Osteocyte (in vitro differentiated cells): ENCODE measurements around the gene HTR3A. TPM values are rescaled to one million over a fixed set of nuclear protein-coding genes. Genes with fewer than 3 reads are reported as not detected.

Experiments
- DNase-seq: peaks from one replicate; pipeline ENCODE4 v3.0.0; 2021; ENCODE audit warnings: mixed read lengths; ENCODE audit not compliant: unreplicated experiment; ENCODE audit errors: extremely low spot score
- H3K27ac Mint-ChIP-seq: one replicate; pipeline ENCODE4 v1.8.0; 2021; ENCODE audit warnings: mild to moderate bottlenecking, mixed read lengths; ENCODE audit not compliant: unreplicated experiment
- H3K27me3 Mint-ChIP-seq: one replicate; pipeline ENCODE4 v1.8.0; 2021; ENCODE audit warnings: mixed read lengths; ENCODE audit not compliant: unreplicated experiment
- H3K36me3 Mint-ChIP-seq: one replicate; pipeline ENCODE4 v1.8.0; 2021; ENCODE audit warnings: mixed read lengths; ENCODE audit not compliant: unreplicated experiment
- H3K4me1 Mint-ChIP-seq: one replicate; pipeline ENCODE4 v1.8.0; 2021; ENCODE audit warnings: mixed read lengths; ENCODE audit not compliant: unreplicated experiment
- H3K4me3 Mint-ChIP-seq: one replicate; pipeline ENCODE4 v1.8.0; 2021; ENCODE audit warnings: mild to moderate bottlenecking, moderate library complexity, mixed read lengths; ENCODE audit not compliant: unreplicated experiment
- H3K9me3 Mint-ChIP-seq: one replicate; pipeline ENCODE4 v1.8.0; 2021; ENCODE audit warnings: mixed read lengths; ENCODE audit not compliant: unreplicated experiment
- total RNA-seq: library from RNA; stranded (reverse); gene quantifications from 2 replicates; pipeline ENCODE4 v1.2.1, GENCODE V29; 2021
- TF ChIP-seq, protein P1 (sequence below): fragments of 200-600 bp; sonication (generic); IDR thresholded peaks from 2 replicates; pipeline ENCODE4 v1.5.0; 2021; ENCODE audit warnings: antibody characterized with exemption, mild to moderate bottlenecking, moderate library complexity

HTR3A gene
- total RNA-seq, 1 donor from 2014 or later, result not detected

DNA sequence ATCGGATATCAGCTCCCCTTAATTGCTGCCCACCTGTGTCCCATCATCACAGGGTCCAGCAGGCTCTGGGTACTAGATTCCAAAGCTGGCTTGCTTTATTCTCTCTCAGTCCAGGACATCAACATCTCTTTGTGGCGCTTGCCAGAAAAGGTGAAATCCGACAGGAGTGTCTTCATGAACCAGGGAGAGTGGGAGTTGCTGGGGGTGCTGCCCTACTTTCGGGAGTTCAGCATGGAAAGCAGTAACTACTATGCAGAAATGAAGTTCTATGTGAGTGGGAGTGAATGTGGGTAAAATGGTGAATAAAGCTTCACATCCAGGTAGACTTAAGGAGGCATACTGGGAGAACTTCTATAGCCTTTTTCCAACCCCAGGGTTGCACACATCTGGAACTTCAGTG is 11.0 kb downstream of the HTR3A start:
- no peak for DNase-seq
- TF ChIP-seq, protein P1, sequence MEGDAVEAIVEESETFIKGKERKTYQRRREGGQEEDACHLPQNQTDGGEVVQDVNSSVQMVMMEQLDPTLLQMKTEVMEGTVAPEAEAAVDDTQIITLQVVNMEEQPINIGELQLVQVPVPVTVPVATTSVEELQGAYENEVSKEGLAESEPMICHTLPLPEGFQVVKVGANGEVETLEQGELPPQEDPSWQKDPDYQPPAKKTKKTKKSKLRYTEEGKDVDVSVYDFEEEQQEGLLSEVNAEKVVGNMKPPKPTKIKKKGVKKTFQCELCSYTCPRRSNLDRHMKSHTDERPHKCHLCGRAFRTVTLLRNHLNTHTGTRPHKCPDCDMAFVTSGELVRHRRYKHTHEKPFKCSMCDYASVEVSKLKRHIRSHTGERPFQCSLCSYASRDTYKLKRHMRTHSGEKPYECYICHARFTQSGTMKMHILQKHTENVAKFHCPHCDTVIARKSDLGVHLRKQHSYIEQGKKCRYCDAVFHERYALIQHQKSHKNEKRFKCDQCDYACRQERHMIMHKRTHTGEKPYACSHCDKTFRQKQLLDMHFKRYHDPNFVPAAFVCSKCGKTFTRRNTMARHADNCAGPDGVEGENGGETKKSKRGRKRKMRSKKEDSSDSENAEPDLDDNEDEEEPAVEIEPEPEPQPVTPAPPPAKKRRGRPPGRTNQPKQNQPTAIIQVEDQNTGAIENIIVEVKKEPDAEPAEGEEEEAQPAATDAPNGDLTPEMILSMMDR, result no peak
- H3K36me3 Mint-ChIP-seq, result no peaks in the 10 kb centered on the region
- H3K27ac Mint-ChIP-seq, result no peak overlapping the region
- no peaks in the 10 kb centered on the region for H3K9me3 Mint-ChIP-seq
- peaks cover 14% of the 10 kb centered on the region for H3K27me3 Mint-ChIP-seq
- no peaks in the 10 kb centered on the region for H3K4me1 Mint-ChIP-seq
- H3K4me3 Mint-ChIP-seq, result no peak overlapping the region

DNA sequence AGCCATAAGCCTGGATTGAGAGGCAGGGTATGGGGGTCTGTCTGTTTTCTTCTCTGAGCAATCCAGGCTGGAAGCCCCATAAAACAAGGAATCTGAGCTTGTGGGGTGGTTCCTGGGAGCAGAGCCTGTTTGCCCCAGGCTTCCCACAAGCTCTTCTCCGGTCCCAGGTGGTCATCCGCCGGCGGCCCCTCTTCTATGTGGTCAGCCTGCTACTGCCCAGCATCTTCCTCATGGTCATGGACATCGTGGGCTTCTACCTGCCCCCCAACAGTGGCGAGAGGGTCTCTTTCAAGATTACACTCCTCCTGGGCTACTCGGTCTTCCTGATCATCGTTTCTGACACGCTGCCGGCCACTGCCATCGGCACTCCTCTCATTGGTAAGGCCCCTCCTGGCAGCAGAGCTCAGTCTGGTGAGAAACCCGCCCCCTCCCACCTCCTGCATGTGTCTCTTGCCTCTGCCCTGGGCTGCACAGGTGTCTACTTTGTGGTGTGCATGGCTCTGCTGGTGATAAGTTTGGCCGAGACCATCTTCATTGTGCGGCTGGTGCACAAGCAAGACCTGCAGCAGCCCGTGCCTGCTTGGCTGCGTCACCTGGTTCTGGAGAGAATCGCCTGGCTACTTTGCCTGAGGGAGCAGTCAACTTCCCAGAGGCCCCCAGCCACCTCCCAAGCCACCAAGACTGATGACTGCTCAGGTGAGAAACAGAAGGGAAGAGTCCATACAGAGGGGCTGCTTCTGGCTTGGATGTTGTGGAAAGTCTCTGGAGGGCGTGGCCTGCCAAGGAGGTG is 11.6 kb downstream of the HTR3A start:
- Mint-ChIP-seq H3K4me3 (no peak overlapping the region), H3K4me1 (no peaks in the 10 kb centered on the region)
- TF ChIP-seq, protein P1, result no peak

GRCh38 chr11:113989381-113989780 is 14.5 kb downstream of the HTR3A start:
- Mint-ChIP-seq H3K9me3 (no peaks in the 10 kb centered on the region), H3K27ac (no peak overlapping the region), H3K36me3 (no peaks in the 10 kb centered on the region), H3K4me1 (no peaks in the 10 kb centered on the region), H3K27me3 (peaks cover 22% of the 10 kb centered on the region), H3K4me3 (no peak overlapping the region)
- no peak for DNase-seq
- TF ChIP-seq, protein P1, result no peak

More for the DNA sequence above, 11.6 kb downstream of the HTR3A start:
- H3K9me3 Mint-ChIP-seq, result no peaks in the 10 kb centered on the region
- no peak overlapping the region for H3K27ac Mint-ChIP-seq
- H3K27me3 Mint-ChIP-seq, result peaks cover 13% of the 10 kb centered on the region
- H3K36me3 Mint-ChIP-seq, result no peaks in the 10 kb centered on the region
- DNase-seq, result no peak

DNA sequence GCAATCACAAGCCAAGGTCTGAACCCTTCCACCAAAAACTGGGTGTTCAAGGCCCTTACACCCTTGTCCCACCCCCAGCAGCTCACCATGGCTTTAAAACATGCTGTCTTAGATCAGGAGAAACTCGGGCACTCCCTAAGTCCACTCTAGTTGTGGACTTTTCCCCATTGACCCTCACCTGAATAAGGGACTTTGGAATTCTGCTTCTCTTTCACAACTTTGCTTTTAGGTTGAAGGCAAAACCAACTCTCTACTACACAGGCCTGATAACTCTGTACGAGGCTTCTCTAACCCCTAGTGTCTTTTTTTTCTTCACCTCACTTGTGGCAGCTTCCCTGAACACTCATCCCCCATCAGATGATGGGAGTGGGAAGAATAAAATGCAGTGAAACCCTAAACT is 15.0 kb downstream of the HTR3A start:
- no peak overlapping the region for H3K27ac Mint-ChIP-seq
- H3K4me1 Mint-ChIP-seq, result no peaks in the 10 kb centered on the region
- no peak for DNase-seq
- no peak overlapping the region for H3K4me3 Mint-ChIP-seq
- H3K9me3 Mint-ChIP-seq, result no peaks in the 10 kb centered on the region
- H3K36me3 Mint-ChIP-seq, result no peaks in the 10 kb centered on the region
- TF ChIP-seq, protein P1, result no peak
- H3K27me3 Mint-ChIP-seq, result peaks cover 19% of the 10 kb centered on the region

- Mint-ChIP-seq H3K4me3 (no peak overlapping the region), H3K9me3 (no peaks in the 10 kb centered on the region), H3K4me1 (no peaks in the 10 kb centered on the region), H3K27ac (no peak overlapping the region), H3K36me3 (no peaks in the 10 kb centered on the region), H3K27me3 (peaks cover 23% of the 10 kb centered on the region)
- TF ChIP-seq, protein P1, result no peak
- DNase-seq, result no peak
Measured at GRCh38 chr11:113991170-113991569, 16.3 kb downstream of the HTR3A start.
